Ovary (tissue), 9 donors: Measurements from ENCODE around the gene MSH3. TPM values are rescaled to one million over a fixed set of nuclear protein-coding genes. Genes with fewer than 3 reads are reported as not detected.
"Not testable (repeated sequence)": the region's sequence is repeated elsewhere in the genome, so short reads cannot be mapped to it uniquely, and the experiment has no call there.

Experiments
- DNase-seq, 5 donors: peaks; one replicate each; pipeline ENCODE4 v3.0.0-alpha.2; 2019 to 2020
- H3K27ac ChIP-seq, 2 donors: fragments of 200-600 bp; one replicate each; pipeline versions ENCODE4 v1.5.1 to v1.8.0; 2019 to 2022
- H3K27me3 ChIP-seq: fragments of 200-600 bp; one replicate; pipeline ENCODE4 v1.8.0; 2022
- H3K36me3 ChIP-seq: fragments of 200-600 bp; sonication (generic); one replicate; pipeline ENCODE4 v1.5.1; 2019
- H3K4me1 ChIP-seq: one replicate; pipeline ENCODE4 v1.8.1; 2013; ENCODE audit warnings: mild to moderate bottlenecking, moderate library complexity; ENCODE audit not compliant: insufficient read depth
- H3K4me3 ChIP-seq: fragments of 200-600 bp; sonication (generic); one replicate; pipeline ENCODE4 v1.5.1; 2017
- H3K9me3 ChIP-seq, 2 donors: fragments of 200-600 bp in 1 of 2; sonication (generic) in 1 of 2; one replicate each; pipeline versions ENCODE4 v1.5.1 to v1.8.1; 2013 to 2019; ENCODE audit warnings: mild to moderate bottlenecking in 1 of 2, moderate library complexity in 1 of 2
- CTCF ChIP-seq, 3 donors: fragments of 450-650 bp in 2 of 3; fragments of 200-600 bp in 1 of 3; IDR thresholded peaks; one replicate each; pipeline versions ENCODE4 v1.5.1 to v1.8.0; 2016 to 2022; ENCODE audit warnings: antibody characterized with exemption in 3 of 3, mild to moderate bottlenecking in 1 of 3
- EP300 ChIP-seq: sonication (generic); formaldehyde crosslinking; IDR thresholded peaks from one replicate; pipeline ENCODE4 v1.6.1; 2017; ENCODE audit warnings: antibody characterized with exemption
- POLR2A ChIP-seq: fragments of 450-650 bp; IDR thresholded peaks from one replicate; pipeline ENCODE4 v1.6.1; 2017; ENCODE audit warnings: antibody characterized with exemption, mild to moderate bottlenecking, moderate library complexity
- WGBS, 3 donors: extraction: QIAGEN DNeasy Blood & Tissue Kit in 1 of 3; methylation state at CpG; one replicate each; pipeline versions ENCODE4 v1.1.5 to v1.1.7; 2013 to 2017; 5-methylcytosine and 5-hydroxymethylcytosine counted together
- intact Hi-C, 4 donors: fragments of 100-400 bp; cut with DNase I; formaldehyde crosslinking; loops; one replicate each; pipeline versions ENCODE4 v1.11.0 to v1.15.1; 2022 to 2023
- polyA plus RNA-seq, 2 donors: library from polyadenylated mRNA; stranded (reverse); fragments of 200-250 nt in 1 of 2; fragments of 350-450 nt in 1 of 2; fragmentation: Illumina TruSeq in 1 of 2; extraction: RNeasy Lipid Tissue Mini Kit (QIAGEN cat#74804) in 1 of 2; gene quantifications; one replicate each; pipeline ENCODE4 v1.2.3, GENCODE V29; 2013 to 2014
- total RNA-seq, 7 donors: library from RNA; depleted of rRNA in 2 of 7; stranded (reverse); fragments of >200 nt in 2 of 7; fragmentation: NEBNext Ultra II Directional in 3 of 7; extraction: Animal tissue kit (Norgen Biotek cat#: 25700) in 3 of 7; gene quantifications; one replicate each; pipeline versions ENCODE4 v1.1.0 to v1.2.4, GENCODE V29; 2016 to 2023
- donor health status: DM: no; HTN: no; CAD: no; lungs with moderate emphysema.
- donor health status: DM: no; HTN: no; CAD: no.
- donor health status: Bipolar disorder and iron deficiency.
- donor health status: DM: yes; HTN: yes; CAD: no.
- donor health status: DM: no; HTN: no; CAD: no.
- donor health status: DM: yes; HTN: yes; CAD: no.

MSH3 gene
- total and polyA plus RNA-seq, 9 donors, result 5.1 to 17.0 (median 13.1) TPM

DNA sequence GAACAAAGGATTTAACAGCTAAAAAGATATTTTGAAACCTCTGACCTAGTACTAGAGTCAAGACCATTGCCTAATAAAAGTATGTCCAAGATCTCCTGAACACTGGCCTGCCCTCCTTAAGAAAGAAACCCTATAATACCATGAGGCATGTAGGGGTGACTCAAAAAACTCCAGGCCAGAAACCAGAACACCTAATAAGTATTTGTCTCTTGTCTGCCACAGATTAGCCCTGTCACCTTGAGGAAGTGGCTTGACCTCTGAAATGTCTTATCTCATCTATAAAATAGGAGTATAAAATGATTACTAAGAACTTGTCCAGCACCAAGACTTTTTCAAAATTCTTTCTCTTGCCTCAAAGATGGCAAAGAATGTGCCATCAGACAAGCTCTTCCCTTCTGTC lies 180.3 kb downstream of the MSH3 start:
- no peak for DNase-seq
- TF ChIP-seq EP300 (no peak), CTCF (IDR thresholded peaks at IDR 0.05) (no peak), POLR2A (no peak)
- Histone ChIP-seq H3K4me3 (no peak overlapping the region), H3K27me3 (no peaks in the 10 kb centered on the region), H3K36me3 (no peaks in the 10 kb centered on the region), H3K27ac (no peak overlapping the region), H3K4me1 (no peaks in the 10 kb centered on the region), H3K9me3 (no peaks in the 10 kb centered on the region)
- intact Hi-C loops, result no loop called here

DNA sequence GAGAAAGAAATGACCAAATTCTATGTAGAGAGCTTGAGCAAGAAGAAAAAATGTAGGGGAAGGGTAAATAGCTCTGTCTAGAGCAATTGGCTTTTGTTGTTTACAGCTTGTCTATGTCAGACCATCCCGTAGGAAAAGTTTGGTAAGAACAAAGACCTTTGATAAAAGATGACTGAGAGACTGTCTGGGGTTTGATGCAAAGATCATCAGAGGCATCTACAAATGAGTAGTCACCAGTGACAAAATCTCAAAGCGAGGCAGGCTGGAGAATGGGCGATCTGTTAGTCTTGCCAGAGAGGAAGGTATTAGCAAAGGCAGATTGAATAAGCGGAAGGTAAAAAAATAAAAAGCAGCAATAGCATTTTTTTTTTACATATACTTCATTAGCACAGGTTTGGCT lies 180.7 kb downstream of the MSH3 start:
- no peak for DNase-seq
- intact Hi-C loops, result no loop called here
- Histone ChIP-seq H3K36me3 (no peaks in the 10 kb centered on the region), H3K4me1 (no peaks in the 10 kb centered on the region), H3K4me3 (no peak overlapping the region), H3K27me3 (no peaks in the 10 kb centered on the region), H3K9me3 (no peaks in the 10 kb centered on the region), H3K27ac (no peak overlapping the region)
- TF ChIP-seq EP300, result no peak
- no peak for TF ChIP-seq POLR2A
- no peak for TF ChIP-seq CTCF (IDR thresholded peaks at IDR 0.05)
- WGBS, 3 donors, result 95 to 96% (median 95%) methylated on average over 4 of the region's 4 CpGs

DNA sequence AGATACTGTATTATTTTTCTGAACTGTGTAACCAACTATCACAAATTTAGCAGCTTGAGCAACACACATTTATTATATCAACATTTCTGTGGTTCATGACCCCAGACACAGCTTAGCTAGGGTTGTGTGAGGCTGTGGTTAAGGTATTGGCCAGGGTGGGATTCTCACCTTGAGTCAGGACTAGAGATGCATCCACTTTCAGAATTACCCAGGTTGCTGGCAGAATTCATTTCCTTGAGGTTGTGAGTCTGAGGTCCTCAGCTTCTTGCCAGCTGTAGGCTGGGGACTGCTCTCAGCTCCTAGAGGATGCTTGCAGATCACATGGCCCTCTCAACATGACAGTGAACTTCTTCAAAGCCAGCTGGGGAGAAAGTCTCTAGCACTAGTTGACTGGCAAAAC lies 183.2 kb downstream of the MSH3 start:
- Histone ChIP-seq H3K9me3 (no peaks in the 10 kb centered on the region), H3K36me3 (no peaks in the 10 kb centered on the region), H3K4me3 (no peak overlapping the region), H3K4me1 (no peaks in the 10 kb centered on the region), H3K27ac (no peak overlapping the region), H3K27me3 (no peaks in the 10 kb centered on the region)
- intact Hi-C loops, result no loop called here
- TF ChIP-seq EP300 (no peak), CTCF (IDR thresholded peaks at IDR 0.05) (no peak), POLR2A (no peak)
- DNase-seq, result no peak

DNA sequence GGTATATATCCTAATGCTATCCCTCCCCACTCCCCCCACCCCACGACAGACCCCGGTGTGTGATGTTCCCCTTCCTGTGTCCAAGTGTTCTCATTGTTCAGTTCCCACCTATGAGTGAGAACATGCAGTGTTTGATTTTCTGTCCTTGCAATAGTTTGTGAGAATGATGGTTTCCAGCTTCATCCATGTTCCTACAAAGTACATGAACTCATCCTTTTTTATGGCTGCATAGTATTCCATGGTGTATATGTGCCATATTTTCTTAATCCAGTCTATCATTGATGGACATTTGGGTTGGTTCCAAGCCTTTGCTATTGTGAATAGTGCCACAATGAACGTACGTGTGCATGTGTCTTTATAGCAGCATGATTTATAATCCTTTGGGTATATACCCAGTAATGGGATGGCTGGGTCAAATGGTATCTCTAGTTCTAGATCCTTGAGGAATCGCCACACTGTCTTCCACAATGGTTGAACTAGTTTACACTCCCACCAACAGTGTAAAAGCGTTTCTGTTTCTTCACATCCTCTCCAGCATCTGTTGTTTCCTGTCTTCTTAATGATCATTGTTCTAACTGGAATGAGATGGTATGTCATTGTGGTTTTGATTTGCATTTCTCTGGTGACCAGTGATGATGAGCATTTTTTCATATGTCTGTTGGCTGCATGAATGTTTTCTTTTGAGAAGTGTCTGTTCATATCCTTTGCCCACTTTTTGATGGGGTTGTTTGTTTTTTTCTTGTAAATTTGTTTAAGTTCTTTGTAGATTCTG lies 186.8 kb downstream of the MSH3 start:
- H3K4me3 ChIP-seq, H3K36me3 ChIP-seq, intact Hi-C loops, DNase-seq, H3K4me1 ChIP-seq, H3K27me3 ChIP-seq, H3K9me3 ChIP-seq, H3K27ac ChIP-seq: not testable (repeated sequence)
- WGBS, 3 donors, result 94 to 97% (median 96%) methylated on average over 6 of the region's 6 CpGs

GRCh38 chr5:80846422-80846821 lies 192.0 kb downstream of the MSH3 start:
- H3K27ac ChIP-seq, DNase-seq, H3K4me1 ChIP-seq, H3K9me3 ChIP-seq, H3K27me3 ChIP-seq, intact Hi-C loops, H3K4me3 ChIP-seq, H3K36me3 ChIP-seq: not testable (repeated sequence)
- WGBS, 3 donors, result 81 to 92% (median 90%) methylated on average over 8 of the region's 8 CpGs

- H3K4me1 ChIP-seq, intact Hi-C loops, H3K36me3 ChIP-seq, DNase-seq, H3K4me3 ChIP-seq, H3K27ac ChIP-seq, H3K9me3 ChIP-seq, H3K27me3 ChIP-seq: not testable (repeated sequence)
- WGBS, 3 donors, result 95 to 100% (median 97%) methylated on average over 1 of the region's 1 CpG
Measured at GRCh38 chr5:80850168-80850567, 195.7 kb downstream of the MSH3 start.
